PC-9 (cell line): Measurements from ENCODE around the gene SIK3. TPM values are rescaled to one million over a fixed set of nuclear protein-coding genes. Genes with fewer than 3 reads are reported as not detected.

ENCODE experiments used
- BruUV-seq: library from RNA; stranded (reverse); fragments of 400-500 nt; replicated peaks from 2 replicates; lab custom pipeline; 2021; lab: Mats Ljungman, UMichigan
- CTCF ChIA-PET: fragments of 300-600 bp; sonication (Branson Sonifier 250); formaldehyde crosslinking; loops from one replicate; lab custom pipeline; 2022; ENCODE audit warnings: antibody characterized with exemption; lab: Charles Lee
- POLR2A ChIA-PET: fragments of 300-600 bp; sonication (Branson Sonifier 250); formaldehyde crosslinking; loops from one replicate; lab custom pipeline; 2022; ENCODE audit warnings: antibody characterized with exemption; ENCODE audit not compliant: unreplicated experiment; lab: Charles Lee
- DNase-seq, 2 experiments: peaks; one replicate each; pipeline versions ENCODE4 v3.0.0 to v3.0.0-alpha.2; 2015 to 2022; ENCODE audit warnings: mixed read lengths in 1 of 2
- H2AFZ ChIP-seq: fragments of 200-600 bp; sonication (generic); 2 replicates; pipeline ENCODE4 v1.8.1; 2017; ENCODE audit warnings: antibody characterized with exemption
- H3F3A ChIP-seq: fragments of 200-600 bp; sonication (generic); 2 replicates; pipeline ENCODE4 v1.8.1; 2017; ENCODE audit warnings: antibody characterized with exemption, mild to moderate bottlenecking, low read depth; ENCODE audit not compliant: insufficient read depth
- H3K27ac ChIP-seq: fragments of 200-600 bp; sonication (generic); 2 replicates; pipeline ENCODE4 v1.6.1; 2016; ENCODE audit warnings: mixed run types
- H3K27me3 ChIP-seq: fragments of 200-600 bp; sonication (generic); 2 replicates; pipeline ENCODE4 v1.6.1; 2016; ENCODE audit warnings: low read depth, mixed run types; ENCODE audit not compliant: insufficient read depth
- H3K36me3 ChIP-seq: fragments of 200-600 bp; sonication (generic); 2 replicates; pipeline ENCODE4 v1.6.1; 2016; ENCODE audit warnings: low read depth, mixed run types
- H3K4me1 ChIP-seq: fragments of 200-600 bp; sonication (generic); replicated peaks from 2 replicates; pipeline ENCODE4 v1.6.1; 2016; ENCODE audit warnings: mixed run types; ENCODE audit not compliant: insufficient read depth
- H3K4me2 ChIP-seq: fragments of 200-600 bp; sonication (generic); 2 replicates; pipeline ENCODE4 v1.6.1; 2017; ENCODE audit warnings: mixed run types
- H3K4me3 ChIP-seq: fragments of 200-600 bp; sonication (generic); 2 replicates; pipeline ENCODE4 v1.6.1; 2016; ENCODE audit warnings: mixed run types
- H3K79me2 ChIP-seq: fragments of 200-600 bp; sonication (generic); 2 replicates; pipeline ENCODE4 v1.6.1; 2017; ENCODE audit warnings: low read depth, mixed run types
- H3K9me2 ChIP-seq: fragments of 200-600 bp; sonication (generic); 2 replicates; pipeline ENCODE4 v1.8.1; 2017; ENCODE audit warnings: mild to moderate bottlenecking; ENCODE audit not compliant: insufficient read depth
- H3K9me3 ChIP-seq: fragments of 200-600 bp; sonication (generic); 2 replicates; pipeline ENCODE4 v1.8.1; 2016; ENCODE audit warnings: low read depth; ENCODE audit not compliant: insufficient read depth
- H4K20me1 ChIP-seq: fragments of 200-600 bp; sonication (generic); 2 replicates; pipeline ENCODE4 v1.8.1; 2017; ENCODE audit not compliant: insufficient read depth
- EZH2 ChIP-seq: fragments of 200-600 bp; sonication (generic); IDR thresholded peaks from 2 replicates; pipeline ENCODE4 v1.8.0; 2017; ENCODE audit warnings: antibody characterized with exemption, low read depth
- intact Hi-C: fragments of 100-400 bp; cut with micrococcal nuclease; formaldehyde crosslinking; loops from one replicate; pipeline ENCODE4 v1.10.0; 2022; ENCODE audit not compliant: unreplicated experiment
- total RNA-seq: library from RNA; stranded (reverse); gene quantifications from 2 replicates; pipeline ENCODE4 v1.2.3, GENCODE V29; 2021
- TF ChIP-seq, protein P1 (sequence below): fragments of 200-600 bp; sonication (generic); conservative IDR thresholded peaks from 2 replicates; pipeline ENCODE4 v1.6.1; 2017; ENCODE audit warnings: mixed run types, antibody characterized with exemption, mild to moderate bottlenecking, moderate library complexity

SIK3 gene
- total RNA-seq, 1 experiment from 2014 or later: 30.2 TPM

- CTCF ChIA-PET: no interaction called here
- H3K79me2 ChIP-seq: peaks cover 28% of the 10 kb centered on the region
- intact Hi-C loops: no loop called here
Measured at GRCh38 chr11:117039900-117040299, 58.3 kb downstream of the SIK3 start.

DNA sequence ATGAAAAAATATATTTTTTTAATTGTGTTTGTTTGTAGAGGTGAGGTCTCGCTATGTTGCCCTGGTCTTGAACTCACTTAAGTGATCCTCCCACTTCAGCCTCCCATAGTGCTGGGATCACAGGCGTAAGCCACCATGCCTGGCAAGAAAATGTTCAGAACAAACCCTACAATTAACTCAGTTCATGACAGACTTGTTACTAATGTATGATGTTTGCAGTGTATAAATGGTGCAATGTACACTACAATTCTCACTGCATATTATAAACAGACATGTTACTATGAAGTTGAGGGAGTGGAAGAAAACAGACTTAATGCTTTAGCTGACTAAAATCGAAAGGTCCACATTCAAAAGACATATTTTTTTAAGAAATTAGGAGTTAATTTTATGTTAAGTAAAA, 59.0 kb downstream of the SIK3 start:
- Histone ChIP-seq H3K9me2 (no peaks in the 10 kb centered on the region), H3K4me3 (no peak overlapping the region), H3K36me3 (no peaks in the 10 kb centered on the region), H3K9me3 (no peaks in the 10 kb centered on the region), H3K27me3 (no peaks in the 10 kb centered on the region), H2AFZ (no peak overlapping the region), H3K79me2 (peaks cover 23% of the 10 kb centered on the region), H3K4me1 (peaks cover 17% of the 10 kb centered on the region), H3F3A (peaks cover 9% of the 10 kb centered on the region; the same call in 1 of the 2 replicates), H3K4me2 (no peak overlapping the region), H4K20me1 (peaks cover 11% of the 10 kb centered on the region; the same call in 1 of the 2 replicates), H3K27ac (no peak overlapping the region)
- no peak for TF ChIP-seq EZH2
- TF ChIP-seq, protein P1, sequence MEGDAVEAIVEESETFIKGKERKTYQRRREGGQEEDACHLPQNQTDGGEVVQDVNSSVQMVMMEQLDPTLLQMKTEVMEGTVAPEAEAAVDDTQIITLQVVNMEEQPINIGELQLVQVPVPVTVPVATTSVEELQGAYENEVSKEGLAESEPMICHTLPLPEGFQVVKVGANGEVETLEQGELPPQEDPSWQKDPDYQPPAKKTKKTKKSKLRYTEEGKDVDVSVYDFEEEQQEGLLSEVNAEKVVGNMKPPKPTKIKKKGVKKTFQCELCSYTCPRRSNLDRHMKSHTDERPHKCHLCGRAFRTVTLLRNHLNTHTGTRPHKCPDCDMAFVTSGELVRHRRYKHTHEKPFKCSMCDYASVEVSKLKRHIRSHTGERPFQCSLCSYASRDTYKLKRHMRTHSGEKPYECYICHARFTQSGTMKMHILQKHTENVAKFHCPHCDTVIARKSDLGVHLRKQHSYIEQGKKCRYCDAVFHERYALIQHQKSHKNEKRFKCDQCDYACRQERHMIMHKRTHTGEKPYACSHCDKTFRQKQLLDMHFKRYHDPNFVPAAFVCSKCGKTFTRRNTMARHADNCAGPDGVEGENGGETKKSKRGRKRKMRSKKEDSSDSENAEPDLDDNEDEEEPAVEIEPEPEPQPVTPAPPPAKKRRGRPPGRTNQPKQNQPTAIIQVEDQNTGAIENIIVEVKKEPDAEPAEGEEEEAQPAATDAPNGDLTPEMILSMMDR: no peak
- BruUV-seq: no TSS peak
- ChIA-PET POLR2A (no interaction called here), CTCF (no interaction called here)
- no peak for DNase-seq
- intact Hi-C loops: no loop called here

More at GRCh38 chr11:117039900-117040299, 58.3 kb downstream of the SIK3 start:
- Histone ChIP-seq H3K4me1 (peaks cover 17% of the 10 kb centered on the region), H3K4me3 (no peak overlapping the region), H3K27me3 (no peaks in the 10 kb centered on the region), H2AFZ (no peak overlapping the region), H3K4me2 (no peak overlapping the region), H3K9me2 (no peaks in the 10 kb centered on the region), H3K36me3 (no peaks in the 10 kb centered on the region), H3F3A (peaks cover 6% of the 10 kb centered on the region; the same call in 1 of the 2 replicates), H4K20me1 (peaks cover 8% of the 10 kb centered on the region), H3K27ac (no peak overlapping the region), H3K9me3 (no peaks in the 10 kb centered on the region)
- no peak for TF ChIP-seq EZH2
- TF ChIP-seq, protein P1: no peak
- POLR2A ChIA-PET: interaction anchor here (0.5 to 0.7 kb wide), 2 partner anchors 37 to 154 kb away, joined by 3 read pairs; no protein-coding TSS in a partner anchor
- BruUV-seq: no TSS peak
- no peak for DNase-seq

- Histone ChIP-seq H3K4me1 (peaks cover 17% of the 10 kb centered on the region), H3K36me3 (no peaks in the 10 kb centered on the region), H4K20me1 (peaks cover 11% of the 10 kb centered on the region; the same call in 1 of the 2 replicates), H3K9me3 (no peaks in the 10 kb centered on the region), H3K27me3 (no peaks in the 10 kb centered on the region), H3K27ac (no peak overlapping the region), H3K4me2 (no peak overlapping the region), H3K4me3 (no peak overlapping the region), H3F3A (peaks cover 12% of the 10 kb centered on the region; the same call in 1 of the 2 replicates), H3K79me2 (peaks cover 28% of the 10 kb centered on the region), H2AFZ (no peak overlapping the region), H3K9me2 (no peaks in the 10 kb centered on the region)
- no TSS peak for BruUV-seq
- intact Hi-C loops: no loop called here
- DNase-seq: no peak
- TF ChIP-seq EZH2: no peak
- TF ChIP-seq, protein P1: no peak
- POLR2A ChIA-PET: no interaction called here
- CTCF ChIA-PET: no interaction called here
Measured at GRCh38 chr11:117037975-117038350, 60.3 kb downstream of the SIK3 start.
